Measurements from ENCODE around the gene RAB3A.

- no peak for TF ChIP-seq CTCF (IDR thresholded peaks at IDR 0.05 in 2 of 3, conservative IDR thresholded peaks at IDR 0.05 in 1 of 3; ENCODE audit: borderline replicate concordance in 1 of 3, insufficient read depth in 1 of 3, low read depth in 2 of 3, low read length in 2 of 3)
- TF ChIP-seq, protein P1, sequence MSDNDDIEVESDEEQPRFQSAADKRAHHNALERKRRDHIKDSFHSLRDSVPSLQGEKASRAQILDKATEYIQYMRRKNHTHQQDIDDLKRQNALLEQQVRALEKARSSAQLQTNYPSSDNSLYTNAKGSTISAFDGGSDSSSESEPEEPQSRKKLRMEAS (IDR thresholded peaks at IDR 0.05): no peak
- TF ChIP-seq POLR2AphosphoS5 (IDR thresholded peaks at IDR 0.05; ENCODE audit: low read depth, low read length): no peak
- TF ChIP-seq SIN3A (IDR thresholded peaks at IDR 0.05; ENCODE audit: low read depth): no peak
Measured at GRCh38 chr19:18230941-18231734, 27.3 kb upstream of the RAB3A start.
